Testis (tissue), 2 donors: ENCODE data around the gene MYH11.

Experiments
- CTCF ChIP-seq, 3 experiments: fragments of 450-650 bp in 2 of 3; fragments of 200-600 bp in 1 of 3; sonication (generic) in 1 of 3; IDR thresholded peaks; one replicate each; pipeline ENCODE4 v1.5.1; 2016 to 2019; ENCODE audit warnings: antibody characterized with exemption in 3 of 3, mild to moderate bottlenecking in 2 of 3, moderate library complexity in 1 of 3
- POLR2A ChIP-seq: fragments of 450-650 bp; IDR thresholded peaks from one replicate; pipeline ENCODE4 v1.6.1; 2017; ENCODE audit warnings: antibody characterized with exemption, mild to moderate bottlenecking, moderate library complexity

- TF ChIP-seq CTCF (IDR thresholded peaks at IDR 0.05): no peak
- no peak for TF ChIP-seq POLR2A
Observed at GRCh38 chr16:15752717-15753488, 103.9 kb downstream of the MYH11 start.
